ENCODE data around the gene ZNF487.
A peak's percentile ranks its signal among the peaks of the same experiment; 100 is the strongest.
"Not testable (repeated sequence)": the region's sequence is repeated elsewhere in the genome, so short reads cannot be mapped to it uniquely, and the experiment has no call there.

Gene ZNF487

DNA sequence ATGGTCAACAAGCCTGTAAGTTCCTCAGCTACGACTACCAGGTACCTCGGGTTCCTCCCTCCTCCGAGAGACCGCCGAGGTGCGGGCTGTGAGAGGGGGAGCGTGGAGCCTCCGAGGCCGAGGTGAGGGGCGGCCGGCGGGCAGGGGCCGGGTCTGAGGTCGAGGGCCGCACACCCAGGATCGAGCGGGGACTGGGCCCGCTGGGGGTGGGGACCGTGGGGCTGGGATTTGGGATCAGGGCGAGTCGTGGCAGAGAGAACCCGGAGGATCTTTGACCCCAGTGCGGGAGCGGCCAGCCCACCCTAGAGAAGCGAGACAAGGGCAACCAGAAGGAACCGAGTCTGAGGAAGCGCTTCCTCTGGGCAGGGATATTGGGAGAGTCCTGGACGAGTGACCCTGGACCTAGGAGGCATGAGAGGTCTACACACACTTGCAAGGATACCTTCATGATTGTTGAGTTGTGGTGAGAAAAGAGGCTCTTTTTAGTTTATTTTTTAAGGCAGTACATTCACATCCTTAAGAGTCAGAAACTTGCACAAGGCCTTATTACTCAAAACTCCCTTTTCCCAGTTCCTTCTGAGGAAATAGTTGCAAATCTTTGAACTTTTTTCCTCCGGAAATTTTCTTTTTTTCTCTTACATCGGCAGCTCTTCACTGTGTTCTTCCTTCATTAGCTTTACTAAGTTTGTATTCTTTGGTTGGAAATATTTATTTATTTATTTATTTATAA is 395 bp downstream of the ZNF487 start:
- Histone ChIP-seq H3K27ac (peak overlapping the region; percentile 70), H2AFZ (ENCODE audit: low read depth) (peak overlapping the region; percentile 83), H4K20me1 (ENCODE audit: insufficient read depth) (no peaks in the 10 kb centered on the region), H3K4me1 (ENCODE audit: low read depth, poor library complexity, severe bottlenecking) (peaks cover 8% of the 10 kb centered on the region), H3K4me2 (peak overlapping the region; percentile 58), H3K27me3 (ENCODE audit: insufficient read depth, low read depth) (no peaks in the 10 kb centered on the region), H3K4me3 (IDR thresholded peaks at IDR 0.05; ENCODE audit: insufficient read depth, low read depth, low read length) (no peak overlapping the region), H3K36me3 (ENCODE audit: insufficient read depth) (no peaks in the 10 kb centered on the region), H3K9ac (peak overlapping the region; percentile 83), H3K79me2 (ENCODE audit: insufficient read depth, low read depth) (no peaks in the 10 kb centered on the region)
- TF ChIP-seq, protein P1, sequence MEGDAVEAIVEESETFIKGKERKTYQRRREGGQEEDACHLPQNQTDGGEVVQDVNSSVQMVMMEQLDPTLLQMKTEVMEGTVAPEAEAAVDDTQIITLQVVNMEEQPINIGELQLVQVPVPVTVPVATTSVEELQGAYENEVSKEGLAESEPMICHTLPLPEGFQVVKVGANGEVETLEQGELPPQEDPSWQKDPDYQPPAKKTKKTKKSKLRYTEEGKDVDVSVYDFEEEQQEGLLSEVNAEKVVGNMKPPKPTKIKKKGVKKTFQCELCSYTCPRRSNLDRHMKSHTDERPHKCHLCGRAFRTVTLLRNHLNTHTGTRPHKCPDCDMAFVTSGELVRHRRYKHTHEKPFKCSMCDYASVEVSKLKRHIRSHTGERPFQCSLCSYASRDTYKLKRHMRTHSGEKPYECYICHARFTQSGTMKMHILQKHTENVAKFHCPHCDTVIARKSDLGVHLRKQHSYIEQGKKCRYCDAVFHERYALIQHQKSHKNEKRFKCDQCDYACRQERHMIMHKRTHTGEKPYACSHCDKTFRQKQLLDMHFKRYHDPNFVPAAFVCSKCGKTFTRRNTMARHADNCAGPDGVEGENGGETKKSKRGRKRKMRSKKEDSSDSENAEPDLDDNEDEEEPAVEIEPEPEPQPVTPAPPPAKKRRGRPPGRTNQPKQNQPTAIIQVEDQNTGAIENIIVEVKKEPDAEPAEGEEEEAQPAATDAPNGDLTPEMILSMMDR (conservative IDR thresholded peaks at IDR 0.05; ENCODE audit: low read depth, low read length), result no peak

DNA sequence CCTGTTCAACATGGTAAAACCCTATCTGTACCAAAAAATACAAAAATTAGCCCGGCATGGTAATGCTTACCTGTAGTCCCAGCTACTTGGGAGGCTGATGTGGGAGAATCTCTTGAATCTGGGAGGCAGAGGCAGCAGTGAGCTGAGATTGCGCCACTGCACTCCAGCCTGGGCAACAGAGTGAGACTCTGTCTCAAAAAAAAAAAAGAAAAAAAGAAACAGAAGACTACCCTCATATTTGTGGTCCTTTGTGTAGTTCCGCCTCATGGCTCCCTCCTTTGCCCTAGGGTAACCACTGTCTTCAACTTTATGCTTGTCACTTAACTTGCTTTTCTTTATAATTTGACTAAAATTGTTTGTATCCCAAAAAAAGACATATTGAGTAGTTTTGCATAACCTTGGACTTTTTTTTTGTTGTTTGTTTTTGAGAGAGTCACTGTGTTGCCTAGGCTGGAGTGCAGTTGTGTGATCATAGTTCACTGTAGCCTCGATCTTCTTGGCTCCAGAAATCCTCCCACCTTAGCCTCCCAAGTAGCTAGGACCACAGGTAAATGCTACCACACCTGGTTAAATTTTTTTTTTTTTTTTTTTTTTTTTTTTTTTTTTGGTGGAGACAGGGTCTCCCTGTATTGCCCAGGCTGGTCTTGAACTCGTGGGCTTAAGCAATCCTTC is 3.7 kb downstream of the ZNF487 start:
- TF ChIP-seq, protein P1 (conservative IDR thresholded peaks at IDR 0.05; ENCODE audit: low read depth, low read length), result no peak
- H3K9ac ChIP-seq, result no peak overlapping the region
- no peak overlapping the region for H2AFZ ChIP-seq (ENCODE audit: low read depth)
- H3K4me2 ChIP-seq, result no peak overlapping the region
- H3K4me1 ChIP-seq (ENCODE audit: low read depth, poor library complexity, severe bottlenecking), result peaks cover 8% of the 10 kb centered on the region
- no peak overlapping the region for H3K4me3 ChIP-seq (IDR thresholded peaks at IDR 0.05; ENCODE audit: insufficient read depth, low read depth, low read length)
- no peak overlapping the region for H3K27ac ChIP-seq
- H4K20me1 ChIP-seq (ENCODE audit: insufficient read depth), result no peaks in the 10 kb centered on the region
- no peaks in the 10 kb centered on the region for H3K27me3 ChIP-seq (ENCODE audit: insufficient read depth, low read depth)
- no peaks in the 10 kb centered on the region for H3K79me2 ChIP-seq (ENCODE audit: insufficient read depth, low read depth)
- H3K36me3 ChIP-seq (ENCODE audit: insufficient read depth), result no peaks in the 10 kb centered on the region

DNA sequence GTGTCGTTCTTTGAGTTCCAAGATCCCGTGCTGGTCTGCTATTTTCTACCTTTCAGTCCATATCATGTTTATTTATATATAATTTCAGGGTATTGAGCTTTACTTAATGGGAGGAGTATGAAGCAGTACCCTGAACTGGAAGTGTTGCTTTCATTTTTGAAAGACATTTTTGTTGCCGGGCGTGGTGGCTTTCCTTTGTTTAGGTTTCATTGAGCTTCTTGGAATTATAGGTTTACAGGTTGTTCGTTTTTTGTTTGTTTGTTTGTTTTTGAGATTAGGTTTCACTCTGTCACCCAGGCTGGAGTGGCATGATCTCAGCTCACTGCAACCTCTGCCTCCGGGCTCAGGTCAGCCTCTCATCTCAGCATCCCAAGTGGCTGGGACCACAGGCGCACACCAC is 7.4 kb downstream of the ZNF487 start:
- no peaks in the 10 kb centered on the region for H3K79me2 ChIP-seq (ENCODE audit: insufficient read depth, low read depth)
- no peak overlapping the region for H3K9ac ChIP-seq
- H3K4me1 ChIP-seq (ENCODE audit: low read depth, poor library complexity, severe bottlenecking), result no peaks in the 10 kb centered on the region
- no peak overlapping the region for H3K4me2 ChIP-seq
- H2AFZ ChIP-seq (ENCODE audit: low read depth), result no peak overlapping the region
- TF ChIP-seq, protein P1 (conservative IDR thresholded peaks at IDR 0.05; ENCODE audit: low read depth, low read length), result no peak
- H3K27me3 ChIP-seq (ENCODE audit: insufficient read depth, low read depth), result no peaks in the 10 kb centered on the region
- H4K20me1 ChIP-seq (ENCODE audit: insufficient read depth), result no peaks in the 10 kb centered on the region
- no peak overlapping the region for H3K27ac ChIP-seq
- no peak overlapping the region for H3K4me3 ChIP-seq (IDR thresholded peaks at IDR 0.05; ENCODE audit: insufficient read depth, low read depth, low read length)
- H3K36me3 ChIP-seq (ENCODE audit: insufficient read depth), result no peaks in the 10 kb centered on the region

DNA sequence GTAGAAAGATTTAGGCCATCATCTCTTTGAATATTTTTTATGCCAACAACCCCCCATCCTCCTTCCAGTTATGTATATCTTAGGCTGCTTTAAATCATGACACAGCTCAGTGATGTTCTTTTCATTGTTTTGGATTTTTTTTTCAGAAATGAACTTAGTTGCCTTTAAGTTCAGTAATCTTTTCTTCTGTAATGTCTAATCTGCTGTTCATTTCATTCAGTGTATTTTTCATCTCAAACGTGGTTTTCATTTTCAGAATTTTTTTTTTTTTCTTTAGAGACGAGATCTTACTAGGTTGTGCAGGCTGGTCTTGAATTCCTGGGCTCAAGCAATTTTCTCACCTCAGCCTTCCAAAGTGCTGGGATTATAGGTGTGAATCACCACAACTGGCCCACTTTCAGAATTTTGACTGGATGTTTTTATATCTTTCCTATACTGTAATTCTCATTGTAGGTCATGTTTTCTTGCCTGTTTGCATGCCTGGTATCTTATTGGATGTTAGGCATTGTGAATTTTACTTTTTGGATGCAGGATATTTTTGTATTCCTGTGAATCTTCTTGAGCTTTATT is 8.1 kb downstream of the ZNF487 start:
- H3K27me3 ChIP-seq (ENCODE audit: insufficient read depth, low read depth), result no peaks in the 10 kb centered on the region
- no peaks in the 10 kb centered on the region for H4K20me1 ChIP-seq (ENCODE audit: insufficient read depth)
- H2AFZ ChIP-seq (ENCODE audit: low read depth), result no peak overlapping the region
- H3K36me3 ChIP-seq (ENCODE audit: insufficient read depth), result no peaks in the 10 kb centered on the region
- no peaks in the 10 kb centered on the region for H3K4me1 ChIP-seq (ENCODE audit: low read depth, poor library complexity, severe bottlenecking)
- TF ChIP-seq, protein P1 (conservative IDR thresholded peaks at IDR 0.05; ENCODE audit: low read depth, low read length), result no peak
- H3K79me2 ChIP-seq (ENCODE audit: insufficient read depth, low read depth), result no peaks in the 10 kb centered on the region
- H3K27ac ChIP-seq, result no peak overlapping the region
- no peak overlapping the region for H3K9ac ChIP-seq
- H3K4me2 ChIP-seq, result no peak overlapping the region
- H3K4me3 ChIP-seq (IDR thresholded peaks at IDR 0.05; ENCODE audit: insufficient read depth, low read depth, low read length), result no peak overlapping the region

DNA sequence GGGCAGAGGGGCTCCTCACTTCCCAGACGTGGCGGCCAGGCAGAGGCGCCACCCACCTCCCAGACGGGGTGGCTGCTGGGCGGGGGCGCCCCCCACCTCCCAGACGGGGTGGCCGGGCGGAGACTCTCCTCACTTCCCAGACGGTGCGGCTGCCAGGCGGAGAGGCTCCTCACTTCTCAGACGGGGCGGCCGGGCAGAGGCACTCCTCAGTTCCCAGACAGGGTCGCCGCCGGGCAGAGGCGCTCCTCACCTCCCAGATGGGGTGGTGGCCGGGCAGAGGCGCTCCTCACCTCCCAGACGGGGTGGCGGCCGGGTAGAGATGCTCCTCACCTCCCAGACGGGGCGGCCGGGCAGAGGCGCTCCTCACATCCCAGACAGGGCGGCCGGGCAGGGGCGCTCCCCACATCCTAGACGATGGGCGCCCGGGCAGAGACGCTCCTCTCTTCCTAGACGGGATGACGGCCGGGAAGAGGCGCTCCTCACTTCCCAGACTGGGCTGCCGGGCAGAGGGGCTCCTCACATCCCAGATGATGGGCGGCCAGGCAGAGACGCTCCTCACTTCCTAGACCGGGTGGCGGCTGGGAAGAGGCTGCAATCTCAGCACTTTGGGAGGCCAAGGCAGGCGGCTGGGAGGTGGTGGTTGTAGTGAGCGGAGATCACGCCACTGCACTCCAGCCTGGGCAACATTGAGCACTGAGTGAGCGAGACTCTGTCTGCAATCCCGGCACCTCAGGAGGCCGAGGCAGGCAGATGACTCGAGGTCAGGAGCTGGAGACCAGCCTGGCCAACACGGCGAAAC is 9.5 kb downstream of the ZNF487 start:
- not testable (repeated sequence) for H3K4me1 ChIP-seq (ENCODE audit: low read depth, poor library complexity, severe bottlenecking); H3K36me3 ChIP-seq (ENCODE audit: insufficient read depth)

More for the DNA sequence above, 9.5 kb downstream of the ZNF487 start:
- H3K4me2 ChIP-seq; H3K9ac ChIP-seq; H2AFZ ChIP-seq (ENCODE audit: low read depth); H3K27me3 ChIP-seq (ENCODE audit: insufficient read depth, low read depth); H3K27ac ChIP-seq; H3K4me3 ChIP-seq (IDR thresholded peaks at IDR 0.05; ENCODE audit: insufficient read depth, low read depth, low read length); H4K20me1 ChIP-seq (ENCODE audit: insufficient read depth); H3K79me2 ChIP-seq (ENCODE audit: insufficient read depth, low read depth): not testable (repeated sequence)
